ENCODE measurements around the gene ANKFN1. TPM values are rescaled to one million over a fixed set of nuclear protein-coding genes. Genes with fewer than 3 reads are reported as not detected.

The ANKFN1 gene
- total and polyA plus RNA-seq, 8 donors: 0.05 to 0.20 (median 0.12) TPM; not detected in 4

DNA sequence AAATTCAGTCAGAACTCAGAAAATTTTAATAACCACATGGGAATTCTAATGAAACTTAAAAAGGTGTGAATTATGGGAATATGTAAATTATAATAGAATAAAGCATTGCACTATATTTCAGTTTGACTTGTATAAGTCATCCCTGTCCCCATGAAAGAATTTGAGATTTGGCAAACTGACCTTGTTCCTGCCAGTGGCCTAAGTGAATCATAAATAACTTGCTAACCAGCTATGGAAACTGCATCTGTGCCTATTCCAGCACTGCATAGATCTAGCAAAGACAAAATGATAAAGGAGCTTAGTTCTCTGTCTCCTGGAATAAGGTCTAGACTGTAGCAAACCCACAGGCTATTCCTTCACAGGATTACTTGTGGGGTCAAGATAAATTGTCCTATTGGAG, 333.5 kb downstream of the ANKFN1 start:
- DNase-seq: no peak
- ATAC-seq: no peak
- no peaks in the 10 kb centered on the region for H3K9me3 ChIP-seq
- intact Hi-C loops (cut with DNase I): no loop called here
- no peak for FAIRE-seq
- H3K4me3 ChIP-seq: no peak overlapping the region
- TF ChIP-seq, protein P1, sequence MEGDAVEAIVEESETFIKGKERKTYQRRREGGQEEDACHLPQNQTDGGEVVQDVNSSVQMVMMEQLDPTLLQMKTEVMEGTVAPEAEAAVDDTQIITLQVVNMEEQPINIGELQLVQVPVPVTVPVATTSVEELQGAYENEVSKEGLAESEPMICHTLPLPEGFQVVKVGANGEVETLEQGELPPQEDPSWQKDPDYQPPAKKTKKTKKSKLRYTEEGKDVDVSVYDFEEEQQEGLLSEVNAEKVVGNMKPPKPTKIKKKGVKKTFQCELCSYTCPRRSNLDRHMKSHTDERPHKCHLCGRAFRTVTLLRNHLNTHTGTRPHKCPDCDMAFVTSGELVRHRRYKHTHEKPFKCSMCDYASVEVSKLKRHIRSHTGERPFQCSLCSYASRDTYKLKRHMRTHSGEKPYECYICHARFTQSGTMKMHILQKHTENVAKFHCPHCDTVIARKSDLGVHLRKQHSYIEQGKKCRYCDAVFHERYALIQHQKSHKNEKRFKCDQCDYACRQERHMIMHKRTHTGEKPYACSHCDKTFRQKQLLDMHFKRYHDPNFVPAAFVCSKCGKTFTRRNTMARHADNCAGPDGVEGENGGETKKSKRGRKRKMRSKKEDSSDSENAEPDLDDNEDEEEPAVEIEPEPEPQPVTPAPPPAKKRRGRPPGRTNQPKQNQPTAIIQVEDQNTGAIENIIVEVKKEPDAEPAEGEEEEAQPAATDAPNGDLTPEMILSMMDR (IDR thresholded peaks at IDR 0.05): no peak
- no peaks in the 10 kb centered on the region for H3K27me3 ChIP-seq
- no peaks in the 10 kb centered on the region for H3K4me1 ChIP-seq
- H3K27ac ChIP-seq: no peak overlapping the region
- H3K36me3 ChIP-seq: no peaks in the 10 kb centered on the region

DNA sequence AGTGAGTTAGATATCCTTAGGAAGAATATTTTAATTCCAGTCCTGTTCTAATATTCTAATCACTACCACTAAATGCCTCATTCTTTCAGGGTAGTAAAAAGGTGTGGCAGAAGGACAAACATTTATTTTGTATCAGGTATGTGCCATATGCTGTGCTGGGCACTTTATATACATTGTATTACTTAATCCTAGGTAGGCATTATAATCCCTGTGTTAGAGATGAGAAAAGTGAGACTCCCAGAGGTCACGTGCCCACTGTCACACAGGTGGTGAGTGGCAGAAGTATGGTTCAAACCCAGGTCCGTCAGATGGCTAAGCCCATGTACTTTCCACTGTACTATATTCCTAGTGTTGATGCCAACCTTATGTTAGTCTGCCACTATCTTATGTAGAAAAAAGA, 335.5 kb downstream of the ANKFN1 start:
- no peak overlapping the region for H3K4me3 ChIP-seq
- no peaks in the 10 kb centered on the region for H3K9me3 ChIP-seq
- WGBS, 2 donors: 80 to 83% methylated on average over 2 of the region's 2 CpGs
- intact Hi-C loops (cut with DNase I): no loop called here
- ATAC-seq (no peak), FAIRE-seq (no peak), DNase-seq (no peak)
- H3K27me3 ChIP-seq: no peaks in the 10 kb centered on the region
- TF ChIP-seq, protein P1 (IDR thresholded peaks at IDR 0.05): no peak
- H3K36me3 ChIP-seq: no peaks in the 10 kb centered on the region
- H3K27ac ChIP-seq: no peak overlapping the region
- H3K4me1 ChIP-seq: no peaks in the 10 kb centered on the region

DNA sequence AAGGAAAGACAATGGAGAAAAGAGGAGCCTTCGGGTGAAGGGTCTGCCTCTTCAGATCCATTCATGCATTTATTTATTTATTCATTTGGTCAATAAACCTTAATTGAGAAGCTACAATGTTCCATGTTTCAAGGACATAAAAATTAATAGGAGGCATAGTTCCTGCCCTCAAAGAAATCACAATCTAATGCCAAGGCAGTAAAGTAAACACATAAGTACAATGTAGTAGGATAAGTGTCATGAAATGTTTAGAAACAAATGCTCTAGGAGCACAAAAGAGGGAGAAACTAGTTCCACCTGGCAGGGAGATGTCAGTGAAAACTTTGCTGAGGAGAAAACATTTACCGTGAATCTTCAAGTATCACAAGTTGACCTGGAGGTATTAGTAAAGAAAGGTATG, 336.7 kb downstream of the ANKFN1 start:
- H3K27ac ChIP-seq: no peak overlapping the region
- H3K36me3 ChIP-seq: no peaks in the 10 kb centered on the region
- no peaks in the 10 kb centered on the region for H3K27me3 ChIP-seq
- intact Hi-C loops (cut with DNase I): no loop called here
- H3K4me1 ChIP-seq: no peaks in the 10 kb centered on the region
- H3K4me3 ChIP-seq: no peak overlapping the region
- no peaks in the 10 kb centered on the region for H3K9me3 ChIP-seq
- FAIRE-seq (no peak), ATAC-seq (no peak), DNase-seq (no peak)
- WGBS, 2 donors: 69% methylated on average over 2 of the region's 2 CpGs
- TF ChIP-seq, protein P1 (IDR thresholded peaks at IDR 0.05): no peak

DNA sequence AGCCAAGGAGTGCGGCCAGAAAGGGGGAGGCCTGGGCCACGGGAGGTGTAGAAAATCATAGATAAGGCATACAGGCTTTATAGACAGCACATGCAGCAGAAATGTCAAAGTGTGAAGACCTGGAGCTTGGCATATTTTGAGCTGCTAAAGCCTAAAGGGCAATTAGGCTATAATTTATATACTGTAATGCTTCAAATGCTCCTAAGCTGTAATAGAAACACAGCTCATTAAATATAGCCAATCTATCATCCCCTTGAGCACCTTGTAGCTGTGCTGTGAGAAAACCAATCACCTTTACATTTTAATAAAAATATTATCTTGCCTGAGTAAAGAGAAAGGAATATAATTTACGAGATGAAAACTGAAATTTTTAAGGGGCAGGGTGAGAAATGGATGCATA, 342.3 kb downstream of the ANKFN1 start:
- H3K27me3 ChIP-seq: peaks cover 0 to 4% (median 0%) of the 10 kb centered on the region in 4 donors
- DNase-seq (no peak), FAIRE-seq (no peak), ATAC-seq (no peak)
- 36 to 39% methylated on average over 3 of the region's 3 CpGs for WGBS, 2 donors
- H3K9me3 ChIP-seq: no peaks in the 10 kb centered on the region
- TF ChIP-seq, protein P1 (IDR thresholded peaks at IDR 0.05): no peak
- H3K36me3 ChIP-seq: no peaks in the 10 kb centered on the region
- H3K4me1 ChIP-seq: no peaks in the 10 kb centered on the region
- intact Hi-C loops (cut with DNase I): no loop called here
- no peak overlapping the region for H3K27ac ChIP-seq
- no peak overlapping the region for H3K4me3 ChIP-seq

DNA sequence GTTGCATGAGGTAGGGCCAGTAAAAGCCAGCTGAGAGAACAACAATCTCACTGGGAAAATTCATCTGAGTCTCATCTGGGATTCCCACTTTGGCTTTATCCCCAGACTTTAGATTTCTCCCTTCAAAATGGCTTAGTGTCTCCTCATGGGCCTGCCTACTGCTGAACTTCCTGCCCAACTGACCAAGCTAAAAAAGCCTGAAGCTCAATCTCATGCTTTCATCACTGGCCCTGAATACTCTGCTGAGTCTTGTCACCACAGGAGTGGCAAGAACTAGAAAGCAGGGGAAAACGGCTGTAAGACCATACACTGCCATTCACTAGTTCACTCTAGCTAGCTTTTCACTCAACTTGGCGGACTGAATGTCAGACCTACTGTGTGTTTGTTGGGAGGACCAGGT, 343.9 kb downstream of the ANKFN1 start:
- no peak for ATAC-seq
- DNase-seq: no peak
- no peaks in the 10 kb centered on the region for H3K4me1 ChIP-seq
- TF ChIP-seq, protein P1 (IDR thresholded peaks at IDR 0.05): no peak
- WGBS, 2 donors: 61 to 79% methylated on average over 2 of the region's 2 CpGs
- no peaks in the 10 kb centered on the region for H3K9me3 ChIP-seq
- intact Hi-C loops (cut with DNase I): no loop called here
- H3K36me3 ChIP-seq: no peaks in the 10 kb centered on the region
- peaks cover 0 to 4% (median 0%) of the 10 kb centered on the region in 4 donors for H3K27me3 ChIP-seq
- FAIRE-seq: no peak
- H3K27ac ChIP-seq: no peak overlapping the region
- no peak overlapping the region for H3K4me3 ChIP-seq
